HG03139 (cell line): ENCODE data around the gene MYO3B.

Experiments used
- ATAC-seq: cut with Tn5 transposase; IDR thresholded peaks from one replicate; pipeline ENCODE4 v1.9.1; 2021; ENCODE audit not compliant: unreplicated experiment

The MYO3B gene

DNA sequence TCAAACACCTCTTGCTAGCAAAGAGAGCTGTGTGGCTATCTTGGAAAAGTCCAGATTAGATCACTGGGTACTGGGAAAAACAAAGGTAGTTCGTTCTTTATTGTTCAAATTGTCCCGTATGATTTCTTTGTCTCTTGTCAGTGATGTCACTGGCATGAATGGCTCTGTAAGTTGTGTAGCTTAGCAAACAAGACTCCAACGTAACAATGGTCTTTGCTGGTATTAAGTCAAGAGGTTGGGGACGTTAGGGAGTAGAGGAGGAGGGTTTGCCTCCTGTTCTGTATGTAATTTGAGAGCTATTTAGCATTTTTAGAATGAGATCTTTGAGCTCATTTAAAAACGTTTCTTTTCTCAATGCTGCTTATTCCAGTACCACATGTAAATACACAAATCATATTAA, 320.7 kb downstream of the MYO3B start:
- no peak for ATAC-seq

DNA sequence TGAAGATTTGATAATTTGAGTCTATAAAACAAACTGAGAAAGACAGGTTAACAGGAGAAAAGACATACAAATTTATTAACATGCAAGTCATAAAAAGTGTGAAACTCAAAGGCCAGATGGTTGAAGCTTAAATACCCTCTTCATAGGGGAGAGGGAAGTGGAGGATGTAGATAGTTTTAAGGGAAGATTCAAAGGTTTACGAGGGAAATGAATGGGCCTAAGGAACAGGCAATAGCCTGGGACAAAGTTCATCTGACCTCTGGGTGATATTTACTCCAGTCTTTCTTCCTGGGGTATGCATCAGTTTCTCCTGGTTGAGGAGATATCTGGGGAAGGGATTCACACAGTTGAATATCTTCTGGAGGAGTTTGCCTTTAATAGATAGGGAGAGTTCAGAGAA, 322.2 kb downstream of the MYO3B start:
- ATAC-seq: no peak

DNA sequence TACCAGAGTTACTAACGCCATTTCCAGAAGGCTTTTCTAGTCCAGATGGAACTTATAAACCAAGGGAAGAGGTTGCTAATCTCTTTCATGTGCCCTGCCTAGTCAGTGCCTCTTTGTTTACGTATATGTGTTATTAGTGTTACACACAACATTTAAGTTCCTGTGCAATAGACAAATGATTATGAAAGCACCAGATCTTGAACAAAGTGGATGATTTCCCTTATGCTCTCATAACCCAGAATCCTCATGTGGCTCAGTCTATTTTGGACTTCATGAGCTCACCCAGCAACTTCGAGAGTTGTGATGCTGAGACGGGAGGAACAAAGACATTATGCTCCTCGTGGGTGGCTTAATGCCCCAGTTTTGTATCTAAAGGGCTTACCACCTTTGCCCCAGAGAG, 322.8 kb downstream of the MYO3B start:
- ATAC-seq: no peak

DNA sequence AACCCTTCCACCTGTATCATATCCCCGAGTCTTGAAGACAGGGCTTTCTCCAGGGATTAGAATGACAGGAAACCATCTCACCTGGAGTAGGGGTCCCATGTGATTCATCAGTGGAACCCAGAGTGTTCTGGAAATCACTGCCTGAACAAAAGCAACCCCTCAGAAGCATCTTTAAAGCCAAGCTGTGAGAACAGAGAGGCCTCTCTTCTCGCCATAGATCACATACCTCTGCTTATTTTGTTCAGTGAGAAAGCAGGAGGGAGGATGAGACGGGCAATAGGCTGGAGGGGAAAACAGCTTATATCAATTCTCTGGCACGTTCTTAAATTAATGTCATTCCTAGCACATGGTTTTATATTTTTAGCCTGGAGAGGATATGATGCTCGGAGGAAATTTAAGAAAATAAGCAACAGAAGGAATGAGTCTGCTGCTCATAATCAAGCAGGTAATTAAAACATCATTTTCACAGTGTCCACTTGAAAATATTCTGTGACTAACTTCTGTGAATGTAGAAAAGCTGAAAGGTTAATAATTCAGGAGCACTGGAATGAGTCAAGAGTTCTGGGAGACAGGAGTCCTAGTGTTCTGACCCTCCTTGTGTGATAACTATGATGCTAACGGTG, 323.6 kb downstream of the MYO3B start:
- no peak for ATAC-seq

DNA sequence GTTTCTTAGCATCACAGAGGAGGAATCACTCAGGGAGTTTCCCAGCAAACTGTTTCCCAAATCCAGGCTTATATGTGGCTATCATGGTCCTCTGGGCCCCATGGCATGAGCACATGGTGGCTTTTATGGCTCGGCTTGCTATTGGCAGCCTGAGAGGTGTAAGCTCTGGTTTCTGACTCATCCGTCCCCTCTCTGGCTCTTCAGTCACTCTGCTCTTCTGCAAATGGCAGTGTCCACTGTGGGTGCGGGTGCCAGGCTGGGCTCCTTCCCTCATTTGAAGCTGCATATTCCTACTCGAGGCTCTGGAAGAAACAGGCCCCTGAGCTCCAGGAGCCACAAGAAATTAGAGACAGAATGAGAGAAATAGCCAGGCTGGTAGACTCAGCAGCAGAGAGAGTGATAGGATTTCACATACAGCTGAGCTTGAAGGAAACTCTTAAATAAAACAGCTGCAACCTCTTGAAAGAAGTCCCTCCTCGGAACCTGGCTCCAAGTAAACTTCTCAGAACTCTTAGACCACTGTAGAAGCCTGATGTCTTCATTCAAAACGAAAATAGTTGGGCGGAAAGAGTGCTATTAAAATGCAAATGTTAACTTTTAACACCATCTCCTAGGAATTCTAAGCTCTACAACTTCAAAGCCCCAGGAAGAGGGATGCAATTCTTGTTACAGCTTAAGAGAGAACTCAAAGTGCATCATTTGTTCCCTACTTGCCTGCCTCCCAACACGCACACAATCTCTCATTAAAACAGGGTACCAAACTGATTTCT, 324.6 kb downstream of the MYO3B start:
- no peak for ATAC-seq

DNA sequence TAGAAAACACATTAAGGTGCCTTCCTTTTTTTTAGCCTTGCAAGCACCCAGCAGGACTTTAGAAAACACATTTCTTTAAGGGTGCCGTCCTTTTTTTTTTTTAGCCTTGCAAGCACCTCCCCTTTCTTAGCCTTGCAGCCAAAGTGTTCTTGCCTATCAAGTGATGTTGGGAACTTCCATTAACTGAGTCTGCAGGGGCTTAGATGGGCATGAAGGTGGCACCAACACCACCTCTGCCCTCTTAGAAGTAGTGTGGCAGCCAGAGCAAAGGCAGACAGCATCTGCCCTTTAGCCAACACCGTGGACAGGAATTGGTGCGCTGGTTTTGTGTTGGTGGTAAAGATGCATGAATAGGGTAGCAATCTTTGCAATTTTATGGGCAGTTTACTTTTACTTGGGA, 325.6 kb downstream of the MYO3B start:
- ATAC-seq: no peak

DNA sequence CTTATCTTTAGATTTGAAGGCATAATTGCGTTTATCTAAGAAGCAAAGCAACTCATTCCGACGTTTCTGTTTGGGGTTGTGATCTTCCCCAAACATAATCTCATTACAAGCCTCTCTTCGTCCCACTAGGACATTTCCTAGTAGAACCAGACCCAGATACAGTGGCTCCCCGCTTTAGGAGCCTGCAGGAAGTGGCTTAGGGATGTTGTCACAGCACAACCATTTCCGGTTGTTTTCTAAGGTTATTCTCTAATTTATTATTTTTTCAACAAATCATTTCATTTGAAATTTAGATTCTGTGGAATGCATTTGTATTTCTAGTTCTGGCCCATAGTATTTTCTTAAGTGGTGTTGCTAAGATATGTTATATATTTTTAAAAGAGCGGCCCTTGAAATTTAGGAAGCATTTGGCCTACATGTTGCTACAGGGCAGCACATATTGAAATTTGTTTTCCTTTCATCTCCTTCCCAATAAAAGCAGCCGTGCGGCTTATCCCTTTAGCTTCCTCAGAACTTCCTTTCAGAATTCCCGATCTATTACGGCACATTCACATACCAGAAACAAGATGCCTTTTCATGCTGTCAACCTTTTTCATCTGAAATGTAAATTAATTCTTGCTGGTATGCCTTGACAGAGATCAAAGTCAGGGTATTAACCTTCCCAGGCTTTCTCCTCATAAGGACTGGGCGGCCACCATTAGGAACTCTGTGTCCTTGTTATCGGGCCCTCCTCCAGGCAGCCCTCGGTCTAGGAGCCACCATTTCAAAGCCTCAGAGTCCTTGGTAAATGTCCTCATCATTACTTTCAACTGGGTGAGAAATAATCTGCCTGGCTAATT, 326.2 kb downstream of the MYO3B start:
- no peak for ATAC-seq

DNA sequence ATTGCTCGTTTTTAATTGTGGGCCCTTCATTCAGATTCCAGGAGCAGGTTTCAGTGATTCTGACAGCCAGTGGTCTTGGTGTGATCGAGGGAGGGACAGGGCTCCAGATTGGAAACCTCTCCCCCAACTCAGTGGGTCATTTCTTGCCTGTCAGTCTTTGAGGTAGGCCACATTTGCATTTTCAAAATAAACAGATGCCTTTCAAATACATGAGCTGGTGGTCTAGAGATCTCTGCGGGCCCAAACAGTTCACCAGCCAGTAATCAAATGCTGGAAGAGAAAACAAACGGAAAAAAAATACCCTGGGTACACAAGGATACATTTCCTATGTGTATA, 326.8 kb downstream of the MYO3B start:
- ATAC-seq: no peak

DNA sequence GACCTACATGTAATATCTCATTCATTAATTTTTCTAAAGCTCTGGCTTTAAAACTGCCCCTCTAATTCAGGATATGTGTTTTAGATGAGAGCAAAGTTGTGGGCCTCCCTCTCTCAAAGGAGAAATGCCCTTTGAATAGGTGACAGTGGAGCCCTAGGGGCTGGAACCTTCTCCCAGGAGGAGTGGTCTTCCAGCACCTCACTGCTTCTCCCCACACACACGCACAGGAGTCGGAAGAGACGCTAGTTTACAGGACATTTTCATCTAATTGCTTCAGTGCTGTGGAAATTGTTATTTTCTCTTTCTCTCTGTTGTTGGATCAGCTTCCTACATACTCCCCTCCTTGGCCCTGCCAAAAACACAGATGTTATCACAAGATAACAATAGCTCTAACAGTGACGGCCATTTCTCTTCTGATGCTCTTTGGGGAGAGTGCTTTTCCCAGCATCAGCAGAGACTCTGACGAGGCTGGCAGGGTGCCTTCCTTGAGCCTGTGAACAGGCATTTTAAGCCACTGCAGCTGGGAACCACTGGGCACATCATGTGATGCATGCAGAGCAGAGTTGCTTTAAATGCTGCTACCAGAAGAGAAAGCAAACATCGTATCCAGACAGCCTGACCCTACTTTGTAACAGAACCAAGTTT, 327.8 kb downstream of the MYO3B start:
- no peak for ATAC-seq

DNA sequence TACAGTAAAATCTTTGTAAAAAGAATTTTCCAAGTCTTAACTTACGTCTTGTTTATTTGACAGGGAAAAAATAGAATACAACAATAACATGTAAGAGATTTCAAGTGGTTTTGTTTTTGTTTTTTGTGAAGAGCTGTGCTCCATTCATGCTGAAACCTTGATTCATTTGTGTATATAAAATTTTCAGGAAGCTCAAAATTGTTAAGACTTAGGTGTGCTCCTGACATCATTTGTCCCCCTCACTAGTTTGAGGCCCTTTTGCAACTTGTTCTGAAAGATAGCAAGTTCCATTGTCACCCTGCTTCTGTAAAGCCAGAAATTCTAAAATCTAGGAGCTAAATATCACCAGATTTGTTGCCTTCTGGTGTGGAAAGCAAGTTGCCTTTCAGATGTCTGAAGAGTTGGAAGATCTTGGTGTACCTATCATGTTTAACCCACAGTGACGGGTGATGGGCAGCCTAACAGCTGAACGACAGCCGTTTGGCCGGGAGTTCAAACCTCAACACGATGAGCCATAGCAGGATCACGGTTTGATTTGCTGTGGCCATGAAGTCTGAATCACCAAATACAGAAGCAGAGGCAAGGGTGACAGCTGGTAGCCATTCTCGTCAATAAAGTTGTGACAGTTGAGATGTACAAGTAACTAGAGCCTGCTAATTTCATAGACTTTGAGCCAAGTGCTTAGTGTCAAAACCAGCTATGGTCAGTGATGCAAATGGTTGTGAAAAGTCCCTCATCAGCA, 331.7 kb downstream of the MYO3B start:
- ATAC-seq: no peak

DNA sequence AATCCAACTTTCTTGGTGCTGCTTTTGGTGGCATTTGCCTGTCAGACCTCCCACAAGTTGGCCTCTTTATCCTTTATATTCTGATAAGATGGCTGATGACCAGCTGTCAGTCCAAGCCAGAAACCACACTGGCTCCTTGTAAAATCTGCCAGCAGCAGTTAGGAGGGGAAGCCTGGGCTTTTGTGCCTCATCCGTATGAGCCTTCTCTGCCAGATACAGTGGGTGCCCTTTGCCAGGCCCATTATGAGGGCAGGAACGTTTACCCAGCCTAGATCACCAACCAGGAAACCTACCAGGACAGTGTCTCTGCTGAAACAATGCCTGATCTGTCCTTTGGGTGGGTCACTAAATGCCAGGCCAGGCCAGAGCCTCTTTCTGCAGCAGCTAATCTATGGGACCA, 334.3 kb downstream of the MYO3B start:
- ATAC-seq: no peak

DNA sequence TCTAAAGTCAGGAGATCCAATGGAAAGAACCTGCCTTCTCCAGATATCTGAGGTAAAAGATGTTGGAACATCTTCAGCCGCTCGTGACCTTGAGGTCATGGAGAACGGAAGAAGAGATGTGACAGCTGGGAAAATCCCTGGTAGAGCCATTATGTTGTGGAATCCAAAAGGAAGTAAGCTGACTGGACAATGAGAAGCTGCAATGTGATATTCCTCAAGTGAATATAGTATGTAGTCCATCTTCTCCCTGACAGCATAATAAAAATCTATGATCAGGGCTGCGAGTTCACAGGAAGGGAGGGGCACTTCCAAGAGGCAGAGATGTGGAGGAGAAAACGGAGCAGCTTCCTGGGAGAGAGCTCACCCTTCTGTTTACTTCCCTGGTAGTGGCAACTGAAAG, 336.2 kb downstream of the MYO3B start:
- ATAC-seq: no peak

DNA sequence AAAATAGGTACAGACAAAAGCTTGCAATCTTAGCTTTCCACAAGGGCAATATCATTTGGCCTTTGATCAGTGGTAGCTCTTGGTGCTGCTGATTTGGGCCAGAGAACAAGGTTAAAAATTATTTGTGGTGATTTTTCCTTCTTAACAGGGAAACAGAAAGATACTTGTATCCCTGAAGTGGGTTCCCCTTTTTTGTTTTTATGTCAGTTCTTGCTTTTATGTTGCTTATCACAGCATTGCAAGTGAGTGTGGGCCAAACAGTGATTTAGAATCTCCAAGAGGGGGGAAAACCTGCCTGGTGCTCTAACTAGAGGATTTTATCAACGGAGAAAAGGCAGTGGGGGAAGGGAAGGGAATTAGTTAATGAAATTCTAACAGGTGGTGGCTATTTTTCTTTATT, 339.6 kb downstream of the MYO3B start:
- ATAC-seq: no peak

DNA sequence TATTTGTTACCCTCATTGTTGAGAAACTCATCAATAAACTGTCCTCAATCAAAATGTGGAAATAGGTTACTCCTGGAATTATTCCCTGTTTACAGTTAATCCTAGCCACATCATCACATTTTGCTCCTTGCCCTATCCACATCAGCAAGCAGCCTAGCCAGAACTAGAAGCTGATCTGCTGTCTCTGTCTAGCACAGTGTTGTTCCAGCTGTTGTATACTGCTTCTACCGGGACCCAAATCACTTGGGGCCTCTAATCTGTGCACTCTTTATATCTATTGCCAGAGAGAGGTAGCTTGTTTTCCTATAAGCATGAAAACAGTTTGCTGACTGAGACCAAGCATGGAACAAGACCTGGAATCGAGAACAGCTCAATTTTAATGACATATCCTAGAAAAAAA, 341.0 kb downstream of the MYO3B start:
- no peak for ATAC-seq

DNA sequence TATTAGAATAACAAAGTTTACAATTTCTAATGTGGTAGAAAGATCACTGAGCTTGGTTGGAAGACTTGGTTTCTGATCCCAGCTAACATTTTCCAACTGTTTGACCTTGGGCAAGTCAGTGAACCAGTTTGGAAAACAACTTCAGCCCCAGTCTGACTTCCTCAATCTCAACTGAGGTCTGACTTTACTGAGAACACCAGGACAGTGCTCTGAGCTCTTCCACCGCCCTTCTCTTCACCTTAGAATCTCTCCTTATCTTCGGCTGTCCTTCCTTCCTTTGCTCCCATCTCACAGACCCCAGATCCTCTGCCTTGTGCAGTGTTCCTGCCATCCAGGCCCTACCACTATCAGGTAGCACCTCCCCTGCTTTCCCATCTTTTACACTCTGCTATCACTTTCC, 343.4 kb downstream of the MYO3B start:
- ATAC-seq: no peak

DNA sequence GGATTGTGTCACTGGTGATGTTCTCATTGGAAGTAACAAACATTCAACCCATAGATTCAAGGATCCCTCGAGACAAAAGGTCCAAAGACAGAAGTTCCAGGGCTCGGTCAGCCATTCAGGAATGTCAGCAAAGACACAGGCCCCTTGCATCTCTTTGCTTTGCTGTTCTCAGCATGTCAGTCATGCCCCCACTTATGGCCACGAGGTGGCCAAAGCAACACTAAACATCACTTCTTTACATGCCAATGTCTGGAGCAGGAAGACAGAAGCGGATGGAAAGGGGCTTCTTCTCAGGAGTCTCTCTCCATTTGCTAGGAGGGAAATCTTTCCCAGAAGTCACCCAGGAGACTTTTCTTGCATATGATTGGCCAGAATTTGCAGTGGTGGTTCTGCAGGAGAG, 345.6 kb downstream of the MYO3B start:
- no peak for ATAC-seq

DNA sequence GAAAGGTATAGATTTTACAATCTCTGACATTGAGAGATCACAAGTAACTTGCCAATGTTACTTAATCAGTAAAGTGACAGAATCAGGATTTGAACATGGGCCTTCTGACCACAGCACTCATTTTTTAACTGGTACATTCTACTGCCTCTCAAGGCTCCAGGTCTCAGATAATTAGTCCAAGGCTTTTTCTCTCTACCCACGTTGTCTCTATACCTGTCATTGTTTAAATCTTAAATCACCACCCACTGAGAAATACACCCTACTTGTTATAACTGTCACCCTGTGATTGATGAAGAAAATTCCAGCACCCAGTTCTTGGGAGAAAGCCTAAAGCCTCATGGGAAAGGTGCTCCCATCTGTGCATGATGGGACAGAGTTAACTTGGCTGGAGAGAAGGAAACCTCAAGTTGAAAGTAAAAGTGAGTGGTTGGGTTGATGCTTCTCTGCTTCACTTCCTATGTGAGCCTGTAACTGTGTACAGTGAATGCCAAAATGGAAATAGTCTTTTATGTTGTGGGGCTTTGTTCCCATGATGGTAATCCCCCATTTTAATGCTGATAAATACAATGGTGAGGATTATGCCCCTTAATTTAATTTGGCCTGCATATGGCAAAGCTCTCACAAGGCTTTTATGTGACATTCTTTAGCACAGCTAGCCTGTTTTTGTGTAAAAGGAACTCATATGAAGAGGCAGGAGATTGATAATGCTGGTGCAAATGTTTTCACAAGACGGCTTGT, 347.1 kb downstream of the MYO3B start:
- ATAC-seq: peak; percentile 74

DNA sequence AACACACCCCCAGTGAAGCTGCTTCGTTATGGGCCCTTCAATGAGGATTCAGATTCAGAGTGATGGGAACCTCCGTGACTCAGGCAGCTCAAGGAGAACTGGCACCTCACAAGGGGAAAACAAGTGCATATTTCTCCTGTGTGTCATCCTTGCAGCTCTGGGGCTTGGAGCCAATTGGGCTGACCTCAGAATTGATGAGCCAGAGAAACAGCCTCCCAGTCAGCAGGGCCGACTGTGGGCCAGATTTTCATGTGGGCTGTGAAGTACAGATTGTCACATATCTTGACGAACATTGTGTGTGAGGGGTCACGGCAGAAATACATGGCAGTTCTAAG, 347.6 kb downstream of the MYO3B start:
- ATAC-seq: no peak

DNA sequence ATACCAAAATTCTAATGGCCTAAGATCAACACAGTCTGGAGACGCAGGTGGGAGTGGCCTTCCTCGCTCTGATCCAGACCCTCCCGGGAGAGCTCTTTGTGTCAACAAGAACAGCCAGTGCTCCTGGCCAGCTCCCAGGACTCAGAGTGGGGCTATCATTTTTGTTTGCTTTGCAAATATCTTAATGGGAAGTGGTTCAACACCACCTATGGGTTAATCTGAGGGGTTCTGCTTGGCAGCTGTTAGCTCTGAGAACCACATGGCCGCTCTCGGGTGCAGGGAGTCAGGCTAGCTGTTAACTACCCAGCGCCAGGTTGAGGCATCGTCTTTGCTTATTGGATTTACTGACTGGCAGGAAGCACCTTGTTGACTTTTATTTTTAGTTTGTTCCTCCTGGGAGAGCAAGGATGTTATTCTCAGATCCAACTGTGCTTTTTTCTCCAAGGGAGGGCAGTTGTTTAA, 352.4 kb downstream of the MYO3B start:
- no peak for ATAC-seq

DNA sequence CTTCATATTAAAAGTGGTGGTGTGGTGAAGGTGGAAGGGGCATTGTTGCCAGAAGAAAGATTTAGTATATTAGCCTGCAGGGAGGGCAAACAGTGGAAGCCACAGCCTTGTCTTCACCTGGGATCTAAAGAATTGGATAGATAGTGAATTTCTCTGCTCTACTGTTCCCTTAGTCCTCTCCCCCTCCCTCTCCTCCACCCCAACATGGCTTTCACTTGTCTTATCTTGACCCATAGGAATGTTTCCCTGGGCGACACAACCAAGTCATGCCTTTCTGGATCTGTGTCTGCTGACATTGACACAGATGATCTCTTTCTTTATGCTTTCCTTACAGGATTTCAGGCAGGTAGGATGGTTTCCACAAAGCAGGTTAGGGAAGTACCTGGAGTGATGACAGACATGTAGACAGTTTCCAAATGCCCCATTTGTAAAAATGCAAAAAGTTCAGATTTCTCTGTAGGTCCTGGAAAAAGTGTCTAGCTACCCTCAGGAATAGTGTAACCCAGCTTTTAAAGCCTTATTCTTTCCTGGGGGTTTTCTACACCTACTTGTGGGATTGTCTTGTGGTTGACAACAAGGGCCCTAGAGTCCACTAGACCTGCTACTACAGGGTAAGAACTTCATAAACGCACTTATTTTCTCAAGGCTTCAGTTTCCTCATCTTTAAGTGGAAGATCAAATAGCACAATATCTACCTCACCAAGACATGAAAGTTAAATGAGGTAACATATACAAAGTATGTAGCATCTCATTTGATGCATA, 353.0 kb downstream of the MYO3B start:
- ATAC-seq: no peak
